Lower leg skin (tissue), 3 donors: ENCODE results near the gene VIPR1.

Experiments
- CTCF ChIP-seq, 3 donors: fragments of 450-650 bp; IDR thresholded peaks; one replicate each; pipeline ENCODE4 v1.5.1; 2016; ENCODE audit warnings: antibody characterized with exemption in 3 of 3, mild to moderate bottlenecking in 3 of 3, moderate library complexity in 2 of 3
- POLR2A ChIP-seq, 2 donors: fragments of 450-650 bp; IDR thresholded peaks; one replicate each; pipeline ENCODE4 v1.6.1; 2016 to 2017; ENCODE audit warnings: antibody characterized with exemption in 2 of 2, mild to moderate bottlenecking in 1 of 2, moderate library complexity in 1 of 2

- no peak for TF ChIP-seq CTCF (IDR thresholded peaks at IDR 0.05)
- TF ChIP-seq POLR2A (IDR thresholded peaks at IDR 0.05), result no peak
Measured at GRCh38 chr3:42511201-42511600, 8.8 kb downstream of the VIPR1 start.
